Measurements from ENCODE around the gene ZNF454.
A peak's percentile ranks its signal among the peaks of the same experiment; 100 is the strongest.

Gene ZNF454

DNA sequence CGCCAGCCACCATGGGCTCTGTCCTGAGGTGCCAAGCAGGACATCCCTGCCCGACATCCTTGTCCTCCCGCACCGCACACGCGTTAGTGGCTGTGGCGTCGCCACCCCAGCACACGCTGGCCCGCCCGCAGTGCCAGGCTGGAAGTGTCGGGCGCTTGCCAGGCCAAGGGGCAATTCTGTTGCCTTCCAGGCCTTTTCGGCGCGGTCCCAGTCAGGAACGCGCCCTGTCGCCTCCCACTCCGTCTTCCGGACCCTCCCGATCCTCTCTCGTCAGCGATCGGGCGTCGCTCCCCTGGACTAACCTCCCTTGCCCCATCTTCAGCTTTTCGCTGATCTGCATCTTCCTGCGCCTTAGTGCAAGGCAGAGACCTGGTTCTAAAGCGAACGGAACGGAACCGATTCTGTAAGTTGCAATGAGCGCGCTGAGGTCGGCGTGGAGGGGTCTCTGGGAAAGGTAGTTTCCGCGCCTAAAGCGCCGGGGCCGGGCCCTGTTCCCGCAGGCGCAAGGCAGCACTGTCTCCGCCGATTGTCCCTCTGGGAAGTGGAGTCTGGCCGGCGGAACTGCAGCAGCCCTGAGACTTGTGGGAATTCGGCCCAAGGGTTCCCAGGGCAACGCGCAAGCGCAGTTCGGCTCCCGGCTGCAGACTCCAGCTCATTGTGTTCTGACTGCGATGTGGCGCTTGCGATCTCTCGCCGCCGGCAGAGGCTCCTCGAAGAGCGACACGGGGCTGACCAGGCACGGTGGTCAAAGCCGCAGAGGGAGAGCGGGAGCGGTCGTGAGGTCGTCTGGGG lies at the start of gene ZNF454:
Gene ZNF454 (plus strand): TSS at position 630 of the 792 bp plus-strand sequence. CDS start 1,594 bp downstream, outside the sequence.
- DNase-seq = no peak

DNA sequence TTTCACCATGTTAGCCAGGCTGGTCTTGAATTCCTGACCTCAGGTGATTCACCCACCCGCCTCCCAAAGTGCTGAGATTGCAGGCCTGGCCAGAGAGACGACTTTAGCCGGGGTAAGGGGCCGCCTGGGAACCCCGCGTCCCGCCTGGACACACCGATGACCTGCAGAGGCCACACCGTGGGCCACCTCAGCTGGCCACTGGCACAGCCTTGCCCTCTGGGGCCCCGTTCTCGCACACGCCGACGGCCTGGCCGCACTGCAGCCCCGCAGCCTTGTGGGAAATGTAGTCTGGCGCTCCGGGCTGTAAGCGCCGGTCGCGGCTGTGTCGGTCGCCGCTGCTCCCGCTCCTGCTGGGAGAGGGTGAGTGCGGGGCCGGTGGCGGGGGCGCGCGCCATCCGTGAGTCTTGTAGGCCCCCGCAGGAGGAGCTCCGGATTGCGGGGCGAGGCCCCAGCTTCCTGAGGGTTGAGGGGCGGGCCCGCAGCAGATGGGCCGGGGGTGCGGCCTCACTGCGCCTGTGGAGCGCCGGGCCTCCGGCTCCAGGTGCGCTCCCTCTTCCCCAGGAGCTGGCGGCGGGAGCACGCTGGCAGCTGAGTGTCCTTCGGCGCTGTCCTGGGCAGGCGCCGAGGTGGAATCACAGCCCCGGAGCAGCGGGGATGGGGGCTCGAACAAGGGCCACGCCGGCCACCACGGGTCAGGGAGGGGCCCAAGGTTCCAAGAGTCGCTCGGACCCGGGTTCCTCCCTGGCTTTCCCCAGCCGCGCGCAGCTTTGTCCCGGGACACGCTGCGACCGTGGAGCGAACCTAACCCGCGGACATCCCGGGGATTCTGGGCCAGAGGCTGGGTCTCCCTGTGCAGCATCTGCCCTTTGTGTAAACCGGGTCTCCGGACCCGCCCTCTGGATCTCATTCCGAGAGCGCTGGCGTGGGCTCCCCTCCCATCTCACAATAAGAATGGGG lies 45.1 kb upstream of the ZNF454 start, which contains the start of gene ZFP2:
Gene ZFP2 (plus strand): TSS at position 299 of the 957 bp plus-strand sequence. CDS start 35,401 bp downstream, outside the sequence.
- peak in 1 of 2 experiments; percentile 66 for DNase-seq

DNA sequence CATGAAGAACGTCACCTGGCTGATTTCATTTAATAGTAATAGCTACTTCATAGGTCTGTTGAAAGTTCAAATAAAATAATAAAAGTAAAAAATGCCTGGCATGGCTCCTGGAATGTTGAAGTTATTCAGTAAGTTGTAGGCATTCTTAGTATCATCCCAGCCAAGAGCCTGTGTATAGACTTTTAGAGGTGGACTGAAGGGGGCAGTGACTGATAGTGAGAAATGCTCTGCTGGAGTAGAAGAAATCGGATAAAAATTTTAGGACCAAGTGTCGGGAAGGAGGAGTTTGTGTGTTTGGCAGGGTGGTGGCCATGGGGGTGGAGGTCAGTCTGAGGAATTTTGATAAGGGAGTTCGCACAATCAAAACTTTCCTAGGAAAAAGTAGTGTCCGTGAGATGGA lies 41.7 kb upstream of the ZNF454 start:
- DNase-seq = no peak

DNA sequence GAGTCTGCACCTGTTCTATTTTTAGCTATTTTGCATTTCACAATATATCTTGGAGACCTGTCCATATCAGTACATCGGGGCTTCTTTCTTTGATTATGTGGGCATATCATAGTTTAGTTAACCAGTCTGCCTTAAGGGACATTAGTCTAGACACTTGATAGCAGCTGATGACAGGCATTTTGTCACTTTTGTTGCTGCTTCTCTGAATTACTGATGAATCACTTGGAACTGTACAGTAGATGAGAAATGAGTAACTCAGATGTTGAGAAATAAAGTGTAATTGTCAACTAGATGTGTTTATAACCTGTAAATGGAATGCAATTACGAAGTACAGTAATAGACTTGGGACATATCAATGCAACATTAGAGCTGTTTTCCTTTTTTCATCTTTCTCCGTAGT lies 38.1 kb upstream of the ZNF454 start:
- DNase-seq = no peak

DNA sequence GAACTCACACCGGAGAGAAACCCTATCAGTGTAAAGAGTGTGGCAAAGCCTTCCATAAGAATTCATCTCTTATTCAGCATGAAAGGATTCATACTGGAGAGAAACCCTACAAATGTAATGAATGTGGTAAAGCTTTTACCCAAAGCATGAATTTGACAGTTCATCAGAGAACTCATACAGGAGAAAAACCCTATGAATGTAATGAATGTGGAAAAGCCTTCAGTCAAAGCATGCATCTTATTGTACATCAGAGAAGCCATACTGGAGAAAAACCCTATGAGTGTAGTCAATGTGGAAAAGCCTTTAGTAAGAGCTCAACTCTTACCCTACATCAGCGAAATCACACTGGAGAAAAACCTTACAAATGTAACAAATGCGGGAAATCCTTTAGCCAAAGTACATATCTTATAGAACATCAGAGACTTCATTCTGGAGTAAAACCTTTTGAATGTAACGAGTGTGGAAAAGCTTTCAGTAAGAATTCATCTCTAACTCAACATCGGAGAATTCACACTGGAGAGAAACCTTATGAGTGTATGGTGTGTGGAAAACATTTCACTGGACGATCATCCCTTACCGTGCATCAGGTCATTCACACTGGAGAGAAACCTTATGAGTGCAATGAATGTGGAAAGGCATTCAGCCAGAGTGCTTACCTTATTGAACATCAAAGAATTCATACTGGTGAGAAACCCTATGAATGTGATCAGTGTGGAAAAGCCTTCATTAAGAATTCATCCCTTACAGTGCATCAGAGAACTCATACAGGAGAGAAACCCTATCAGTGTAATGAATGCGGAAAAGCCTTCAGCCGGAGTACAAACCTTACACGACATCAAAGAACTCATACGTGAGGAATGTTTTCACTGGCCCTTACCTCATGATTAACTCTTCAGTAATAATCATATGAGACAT lies 8.9 kb upstream of the ZNF454 start:
- no peak for DNase-seq

DNA sequence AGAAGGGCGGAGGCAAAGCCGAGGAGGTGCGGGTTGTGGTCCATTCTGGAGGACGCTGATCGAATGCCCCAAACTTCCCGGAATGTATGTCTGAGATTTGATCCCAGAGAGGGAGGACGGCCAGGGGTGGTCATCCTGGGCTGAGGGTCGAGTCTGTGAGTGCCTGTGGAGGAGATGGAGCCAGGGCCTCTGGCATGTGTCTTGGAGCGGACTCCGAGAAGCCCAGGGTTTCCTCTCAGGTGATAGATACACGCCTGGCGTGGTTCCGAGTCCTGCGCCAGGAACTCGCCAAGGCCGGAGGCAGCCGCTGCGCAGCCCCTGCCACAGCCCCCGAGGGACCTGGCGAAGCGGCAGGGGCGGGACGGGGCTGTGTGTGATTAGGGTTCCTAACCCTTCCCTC lies 363 bp downstream of the ZNF454 start:
- DNase-seq = no peak

DNA sequence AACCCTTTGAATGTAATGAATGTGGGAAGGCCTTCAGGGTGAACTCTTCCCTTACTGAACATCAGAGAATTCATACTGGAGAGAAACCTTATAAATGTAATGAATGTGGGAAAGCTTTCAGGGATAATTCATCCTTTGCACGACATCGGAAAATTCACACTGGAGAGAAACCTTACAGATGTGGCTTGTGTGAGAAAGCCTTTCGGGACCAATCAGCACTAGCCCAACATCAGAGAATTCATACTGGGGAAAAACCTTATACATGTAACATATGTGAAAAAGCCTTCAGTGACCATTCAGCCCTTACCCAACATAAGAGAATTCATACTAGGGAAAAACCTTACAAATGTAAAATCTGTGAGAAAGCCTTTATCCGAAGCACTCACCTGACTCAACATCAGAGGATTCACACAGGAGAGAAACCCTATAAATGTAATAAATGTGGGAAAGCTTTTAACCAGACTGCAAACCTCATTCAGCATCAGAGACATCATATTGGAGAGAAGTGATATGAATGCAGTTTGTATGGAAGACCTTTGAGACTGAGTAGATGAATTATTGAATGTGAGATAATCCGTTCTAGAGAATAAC lies 24.6 kb downstream of the ZNF454 start:
- no peak for DNase-seq

DNA sequence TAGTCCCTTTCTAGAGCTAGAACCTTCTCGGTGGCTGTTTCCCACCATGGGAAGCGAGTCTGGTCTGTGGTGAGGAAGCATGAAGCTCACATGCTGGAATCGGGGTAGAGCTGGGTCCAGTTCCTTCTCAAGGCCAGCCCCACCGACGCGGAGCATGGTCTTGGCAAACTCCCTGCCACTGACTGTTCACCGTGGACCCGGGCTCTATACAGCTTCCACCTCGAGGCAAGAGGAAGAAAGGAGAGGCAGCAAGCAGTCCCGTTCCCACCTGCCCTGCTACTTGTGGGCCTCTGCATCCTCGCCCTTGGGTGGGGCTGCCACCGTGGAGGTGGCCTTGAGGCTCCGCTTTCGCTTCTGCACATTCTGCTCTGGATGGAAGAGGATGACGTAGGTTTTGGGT lies 40.4 kb downstream of the ZNF454 start:
- DNase-seq = no peak

DNA sequence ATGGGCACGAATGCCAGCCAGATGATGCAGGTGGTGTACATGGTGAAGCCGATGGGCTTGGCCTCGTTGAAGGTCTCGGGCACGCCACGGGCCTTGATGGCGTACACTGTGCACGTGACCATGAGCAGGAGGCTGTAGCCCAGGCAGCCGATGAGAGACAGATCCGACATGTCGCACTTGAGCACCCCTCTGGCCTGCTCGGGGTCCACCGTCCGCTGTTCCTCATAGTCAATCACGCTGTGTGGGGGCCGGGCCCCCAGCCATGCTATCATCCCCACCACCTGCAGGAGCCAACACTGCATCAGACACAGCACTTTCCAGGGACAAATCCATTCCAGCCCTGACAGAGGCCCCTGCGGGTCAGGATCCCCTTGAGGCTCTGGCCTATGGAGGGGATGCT lies 41.9 kb downstream of the ZNF454 start:
- no peak for DNase-seq

DNA sequence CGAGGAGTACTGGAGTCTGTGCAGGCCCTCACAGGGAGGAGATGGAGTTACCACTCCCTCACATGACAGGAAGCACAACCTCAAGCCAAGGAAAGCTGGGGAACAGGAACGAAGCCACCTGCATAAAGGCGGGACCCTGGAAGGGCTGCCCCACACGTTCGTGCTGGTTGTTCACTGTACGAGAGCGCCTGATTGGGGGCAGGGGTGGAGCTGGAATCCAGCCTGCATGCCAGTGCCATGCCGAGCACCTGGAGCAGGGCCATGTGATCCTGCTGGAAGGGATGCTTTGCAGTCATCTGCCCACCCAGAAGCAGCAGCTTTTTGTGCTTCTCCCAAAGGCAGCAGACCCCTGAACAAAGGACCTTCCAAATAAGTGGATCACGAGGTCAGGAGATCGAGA lies 42.7 kb downstream of the ZNF454 start:
- no peak for DNase-seq

DNA sequence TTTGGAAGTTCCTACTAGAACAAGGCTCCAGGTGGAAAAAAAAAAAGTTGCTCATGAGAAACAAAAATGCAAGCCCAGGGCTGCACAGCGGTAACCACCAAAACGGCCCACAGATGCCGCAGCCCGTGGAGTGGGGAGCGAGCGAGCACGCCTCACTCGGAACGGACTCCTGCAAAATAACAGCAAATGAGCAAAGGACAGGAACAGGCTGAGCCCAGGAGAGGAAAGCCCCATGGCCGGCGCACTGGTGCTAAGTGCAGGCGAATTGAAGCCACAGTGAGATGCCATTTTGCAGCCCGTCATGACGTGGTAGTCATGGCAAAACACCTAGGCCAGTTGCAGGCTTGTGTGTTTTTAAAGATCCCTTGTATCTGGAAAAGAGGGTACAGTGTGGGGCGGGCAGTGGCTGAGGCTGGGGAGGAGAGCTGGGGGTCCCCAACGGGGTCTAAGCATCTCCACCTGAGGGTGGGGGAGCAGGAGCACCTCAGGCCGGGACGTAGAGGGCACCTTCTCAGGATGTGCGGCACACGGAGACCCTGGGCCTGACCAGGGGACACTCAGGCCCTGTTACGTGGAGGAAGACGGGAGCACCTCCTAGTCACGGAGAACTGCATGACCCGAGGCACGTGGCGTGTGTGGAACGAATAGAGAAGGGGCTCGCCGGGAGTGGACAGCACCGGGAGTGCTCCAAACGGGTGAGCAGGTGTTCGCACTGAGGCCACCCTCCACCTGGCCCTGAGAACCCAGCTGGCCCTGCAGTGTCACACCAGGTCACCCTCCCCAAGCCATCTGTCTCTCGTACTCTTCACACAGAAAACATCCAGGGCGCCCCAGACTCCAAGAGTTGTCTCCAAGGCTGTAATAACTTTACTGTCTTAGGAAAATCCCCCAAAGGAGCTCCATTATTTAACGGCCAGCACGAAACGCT lies 43.4 kb downstream of the ZNF454 start:
- DNase-seq = no peak

DNA sequence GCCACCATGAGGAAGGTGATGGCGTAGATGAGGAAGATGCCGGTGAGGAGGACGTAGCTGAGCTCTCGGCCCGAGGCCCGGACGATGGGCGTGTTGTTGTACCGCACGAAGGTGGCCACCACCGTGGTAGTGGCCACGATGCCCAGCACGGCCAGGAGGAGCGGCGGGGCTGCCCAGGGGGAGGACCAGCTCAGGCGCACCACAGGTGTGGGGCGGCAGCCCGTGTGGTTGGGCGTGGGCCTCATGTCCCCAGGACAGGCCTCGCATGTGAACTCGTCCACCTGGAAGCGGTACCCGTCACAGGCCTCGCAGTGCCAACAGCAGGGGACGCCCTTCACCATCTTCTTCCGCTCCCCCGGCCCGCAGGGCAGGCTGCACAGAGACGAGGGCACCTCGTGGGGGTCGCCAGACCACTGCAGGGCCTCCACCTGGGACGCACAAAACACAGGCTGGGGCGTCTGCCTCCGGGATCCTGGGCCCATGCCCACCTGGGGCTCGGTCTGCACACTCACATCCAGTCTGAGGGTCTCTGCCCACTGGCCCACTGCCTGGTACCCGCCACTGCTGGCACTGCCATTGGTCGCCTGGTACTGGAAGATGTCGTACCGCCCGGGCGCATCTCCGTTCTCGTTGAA lies 45.4 kb downstream of the ZNF454 start:
- no peak for DNase-seq

DNA sequence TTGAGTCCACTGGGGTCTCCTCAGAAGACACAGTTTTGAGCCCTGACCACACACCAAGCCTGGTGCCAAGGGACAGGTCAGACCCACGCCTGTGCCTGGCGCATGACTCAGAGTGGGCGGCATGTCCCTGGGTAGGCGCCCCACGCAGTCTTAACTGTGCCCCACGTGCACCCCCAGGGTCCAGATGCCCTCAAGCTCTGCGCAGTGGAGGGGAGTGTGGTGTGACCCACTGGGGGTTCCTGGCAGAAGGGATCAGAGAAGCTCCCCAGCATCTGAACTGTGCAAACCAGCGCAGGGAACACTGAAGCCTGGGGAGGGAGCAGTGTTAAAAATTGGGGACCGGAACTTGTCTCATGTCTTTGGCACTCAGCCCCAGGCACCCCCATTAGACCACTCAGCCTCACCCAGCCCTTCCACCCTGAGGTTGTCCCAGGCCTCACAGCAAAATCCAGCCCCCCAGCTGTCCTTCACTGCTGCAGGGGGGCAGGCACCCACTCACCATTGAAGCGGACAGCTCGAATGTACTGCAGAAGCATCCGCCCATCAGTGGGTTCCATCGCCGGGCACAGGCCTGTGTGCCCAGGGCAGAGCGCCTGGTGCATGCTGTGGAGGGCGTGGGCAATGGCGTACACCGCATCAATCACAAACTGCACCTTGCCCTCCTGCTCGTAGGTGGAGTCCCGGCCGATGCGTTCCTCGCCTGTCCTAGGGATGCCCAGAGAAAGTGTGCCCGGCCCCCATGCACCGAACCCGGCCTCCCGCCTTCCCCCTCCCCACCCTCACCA lies 47.6 kb downstream of the ZNF454 start:
- no peak for DNase-seq

DNA sequence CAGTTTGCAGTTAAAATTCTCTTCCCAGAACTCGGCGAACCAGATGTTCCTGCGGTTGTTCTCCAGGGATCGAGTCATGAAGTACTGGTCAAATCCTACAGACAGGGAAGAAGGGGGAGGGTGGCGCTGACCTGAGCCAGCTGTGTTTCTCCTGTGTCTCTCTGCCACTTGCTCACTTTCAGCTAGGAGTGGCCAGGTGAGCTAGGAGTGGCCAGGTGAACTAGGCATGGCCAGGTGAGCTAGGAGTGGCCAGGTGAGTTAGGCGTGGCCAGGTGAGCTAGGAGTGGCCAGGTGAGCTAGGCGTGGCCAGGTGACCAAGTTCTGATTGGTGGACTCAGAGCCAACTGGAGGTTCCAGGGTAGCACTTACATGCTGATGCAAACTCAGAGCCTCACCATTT lies 48.3 kb downstream of the ZNF454 start:
- DNase-seq = no peak

DNA sequence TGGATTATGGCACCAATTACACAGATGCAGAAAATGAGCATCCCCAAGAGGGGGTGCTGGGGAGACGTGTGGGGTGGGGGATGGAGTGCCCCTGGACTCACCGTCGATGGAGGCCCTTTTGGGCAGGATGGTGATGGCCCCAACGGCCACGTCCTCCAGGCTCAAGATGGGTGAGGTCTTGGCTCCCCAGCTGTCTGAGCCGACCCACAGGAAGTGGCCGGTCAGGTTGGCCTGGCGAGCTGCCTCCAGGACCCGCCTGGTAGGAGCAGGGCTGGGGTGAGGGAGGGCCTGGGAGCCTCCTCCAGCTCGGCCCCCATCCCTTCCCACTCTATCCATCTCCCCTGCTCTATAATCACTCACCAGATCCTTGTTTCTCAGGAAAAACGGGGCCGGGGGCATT lies 49.5 kb downstream of the ZNF454 start:
- no peak for DNase-seq

DNA sequence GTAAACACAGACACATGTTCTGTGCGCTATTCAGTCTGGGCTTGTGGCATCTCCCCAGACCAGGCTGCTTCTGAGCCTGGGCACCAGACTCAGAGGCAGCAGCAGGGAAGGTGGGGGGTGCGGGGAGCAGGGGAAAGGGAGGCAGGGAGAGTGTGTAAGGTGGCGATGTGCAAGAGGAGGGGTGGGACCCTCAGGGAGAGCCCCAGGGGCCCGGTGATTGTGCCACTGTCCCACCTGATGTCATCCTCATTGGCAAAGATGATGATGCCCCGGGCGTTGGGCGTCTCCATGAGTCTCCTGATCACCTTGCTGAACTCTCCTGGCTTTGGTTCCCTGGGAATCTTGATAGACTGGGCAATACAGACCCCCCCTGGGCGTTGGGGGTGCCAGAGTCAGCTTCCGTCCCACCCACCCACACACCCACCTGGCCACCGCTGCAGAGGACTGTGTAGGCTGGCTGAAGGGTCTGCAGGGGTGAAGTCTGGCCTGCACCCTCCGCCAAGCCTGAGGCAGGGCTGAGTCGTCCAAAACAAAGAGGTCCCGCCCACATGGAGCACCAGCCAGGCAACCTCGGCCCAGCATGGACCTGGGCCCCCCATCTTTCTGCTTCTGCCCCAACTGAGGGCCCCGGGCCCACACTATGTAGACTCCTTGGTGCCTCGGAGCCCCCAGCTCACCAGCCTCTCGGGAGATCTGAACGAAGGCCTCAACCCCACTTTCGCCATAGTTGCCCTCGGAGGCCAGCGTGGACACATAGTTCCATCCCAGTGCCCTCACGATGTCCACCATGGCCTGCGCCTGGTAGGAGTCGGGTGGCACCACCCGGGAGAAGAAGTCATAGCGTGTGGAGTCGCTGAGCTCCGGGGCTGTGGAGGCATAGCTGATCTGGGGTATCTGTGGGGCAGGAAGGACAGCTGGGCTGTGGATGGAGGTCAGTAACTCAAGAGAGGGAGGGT lies 50.5 kb downstream of the ZNF454 start:
- no peak for DNase-seq

DNA sequence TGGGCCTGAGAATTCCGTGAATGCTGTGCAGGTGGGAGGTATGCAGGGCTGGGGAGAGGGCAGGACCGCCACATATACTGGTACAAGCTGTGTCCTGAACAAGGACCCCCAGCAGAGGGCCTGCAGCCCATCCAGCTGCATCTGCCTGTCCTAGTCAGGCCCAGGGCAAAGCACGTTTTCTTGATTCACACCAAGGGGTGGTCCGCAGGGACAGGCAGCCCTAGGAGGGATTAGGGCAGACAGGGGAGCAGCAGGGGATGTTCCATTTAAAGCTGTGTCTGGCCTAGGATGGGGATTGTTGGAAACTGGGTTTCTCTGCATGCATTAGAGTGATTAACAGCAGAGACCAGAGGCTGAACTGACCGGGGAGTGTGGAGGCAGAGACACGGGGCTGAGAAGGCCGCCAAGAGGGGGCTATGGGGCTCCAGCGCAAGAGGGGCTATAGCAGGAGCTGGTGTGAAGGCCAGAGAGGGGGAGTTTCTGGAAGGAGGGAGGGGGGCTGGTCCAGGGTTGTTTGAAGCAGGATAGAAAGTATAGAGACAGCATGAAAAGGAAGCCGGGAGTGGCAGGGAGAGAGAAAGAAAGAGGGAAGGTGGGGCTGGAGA lies 51.4 kb downstream of the ZNF454 start:
- DNase-seq = no peak

DNA sequence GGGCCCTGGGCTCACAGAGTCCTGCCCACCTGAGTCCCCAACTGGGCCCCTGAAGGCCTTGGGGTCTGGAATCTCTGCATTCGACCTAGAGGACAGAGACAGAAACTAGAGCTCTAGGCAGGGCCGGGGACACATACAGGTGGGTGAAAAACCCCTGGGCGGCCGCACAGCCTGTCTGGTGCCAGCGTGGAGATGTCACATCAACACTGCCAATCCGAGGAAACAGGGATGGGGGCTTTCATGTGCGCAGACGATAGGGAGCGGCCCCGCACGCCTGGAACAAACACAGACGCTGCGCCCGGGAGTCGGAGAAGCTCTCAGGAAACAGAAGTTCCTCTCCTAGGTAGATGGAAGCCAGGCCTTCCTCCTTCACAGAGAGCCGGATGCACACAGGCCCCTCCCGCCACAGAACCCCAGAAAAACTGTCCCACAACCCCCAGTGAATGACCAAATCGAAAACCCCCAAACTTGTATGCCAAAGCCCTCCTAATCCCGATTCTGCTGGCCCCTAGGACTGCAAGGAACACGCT lies 52.3 kb downstream of the ZNF454 start:
- no peak for DNase-seq

Measured in SW 1271 (cell line).